ENCODE data around the gene SYNRG. TPM values are rescaled to one million over a fixed set of nuclear protein-coding genes. Genes with fewer than 3 reads are reported as not detected.

Gene SYNRG
- total and polyA plus RNA-seq, 2 of the 13 experiments (the other 11 are each of a cell fraction or from before 2014, with no cell fraction given): 7.3 to 8.7 TPM

DNA sequence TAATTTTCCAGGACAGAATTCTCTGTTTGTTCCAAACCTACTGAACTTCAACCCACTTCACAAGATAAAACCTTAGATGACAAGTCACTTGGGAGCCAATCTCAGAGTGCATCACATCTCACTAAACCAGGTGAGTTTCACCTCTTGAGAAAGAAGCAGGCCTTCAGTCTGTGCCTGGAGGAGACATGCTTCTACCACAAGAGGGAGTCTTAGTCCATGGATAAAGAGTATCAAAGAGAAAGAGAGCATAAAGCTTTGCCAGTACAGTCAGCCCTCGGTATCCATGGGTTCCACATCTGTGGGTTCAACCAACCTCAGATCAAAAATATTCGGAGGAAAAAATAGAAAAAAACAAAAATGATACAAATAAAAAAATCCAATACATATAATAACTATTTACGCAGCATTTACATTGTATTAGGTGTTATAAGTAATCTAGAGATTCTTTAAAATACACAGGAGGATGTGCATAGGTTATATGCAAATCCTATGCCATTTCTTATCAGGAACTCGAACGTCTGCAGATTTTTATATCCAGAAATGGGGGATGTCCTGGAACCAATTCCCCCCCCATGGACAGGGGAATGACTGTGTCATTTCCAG, 81.9 kb downstream of the SYNRG start:
- CTCF ChIA-PET (ENCODE audit: low intra/inter-chr PET ratio, low total read pairs): interaction anchor here (1.1 kb wide), 1 partner anchor 289 kb away, joined by 3 read pairs; no protein-coding TSS in a partner anchor
- H3K4me2 ChIP-seq (ENCODE audit: low read depth, low read length): no peak overlapping the region
- no peak for FAIRE-seq
- H3K4me3 ChIP-seq (replicated peaks in 1 of 3; ENCODE audit: insufficient read depth in 1 of 3, low read depth in 2 of 3, low read length in 3 of 3): no peak overlapping the region
- H3K79me2 ChIP-seq (ENCODE audit: insufficient read depth, low read length): no peaks in the 10 kb centered on the region
- in situ Hi-C loops (cut with HindIII; ENCODE audit: extremely low pct_ligation_motif_present, low pct_unique_long_range_greater_than_20kb) (no loop called here), intact Hi-C loops (cut with micrococcal nuclease; ENCODE audit: unreplicated experiment) (loop anchor here (1.0 to 10.0 kb wide), 4 partner anchors 43 to 290 kb away; partner anchors contain the start of gene SYNRG)
- peak; percentile 83 for ATAC-seq
- BruUV-seq (replicated peaks): no TSS peak
- WGBS (ENCODE audit: low lambda C conversion rate): 71% methylated on average over 5 of the region's 5 CpGs
- H3K9ac ChIP-seq (ENCODE audit: insufficient read depth, low read depth, low read length): no peak overlapping the region
- H3K36me3 ChIP-seq (replicated peaks in 1 of 2; ENCODE audit: control insufficient read depth in 1 of 2, insufficient read depth in 2 of 2, low read length in 2 of 2): peaks cover 10 to 28% of the 10 kb centered on the region in 2 experiments
- POLR2A ChIA-PET: interaction anchor here (1.0 kb wide), 1 partner anchor 25 kb away, joined by 3 read pairs; no protein-coding TSS in a partner anchor
- H3K27ac ChIP-seq (ENCODE audit: extremely low read length, insufficient read depth, low read length): no peak overlapping the region
- H4K20me1 ChIP-seq (ENCODE audit: insufficient read depth, low read length): no peaks in the 10 kb centered on the region
- no peak overlapping the region for H2AFZ ChIP-seq (ENCODE audit: low read length)
- H3K27me3 ChIP-seq (ENCODE audit: control insufficient read depth in 1 of 2, insufficient read depth in 2 of 2, low read length in 2 of 2): no peaks in the 10 kb centered on the region
- no peaks in the 10 kb centered on the region for H3K9me3 ChIP-seq (ENCODE audit: low read length)
- H3K4me1 ChIP-seq (ENCODE audit: insufficient read depth, low read length): no peaks in the 10 kb centered on the region
- peak; percentile 63 for DNase-seq (ENCODE audit: low spot score)
- TF ChIP-seq MYNN (CRISPR knock-in tag; IDR thresholded peaks at IDR 0.05; ENCODE audit: low read depth) (no peak), FOSL1 (CRISPR knock-in tag; IDR thresholded peaks at IDR 0.05; ENCODE audit: borderline replicate concordance) (no peak), KLF13 (CRISPR knock-in tag; IDR thresholded peaks at IDR 0.05) (no peak), EED (CRISPR knock-in tag; IDR thresholded peaks at IDR 0.05) (no peak), ZNF781 (CRISPR knock-in tag; IDR thresholded peaks at IDR 0.05; ENCODE audit: borderline replicate concordance, not compliant biosample characterization) (no peak), TBL1XR1 (IDR thresholded peaks at IDR 0.05; ENCODE audit: borderline replicate concordance, low read length, partially characterized antibody) (no peak), RAD21 (CRISPR knock-in tag; IDR thresholded peaks at IDR 0.05) (peak; percentile 50; the same call in 1 of the 2 replicates), NCOA2 (CRISPR knock-in tag; IDR thresholded peaks at IDR 0.05) (no peak)
- TF ChIP-seq, protein P1, sequence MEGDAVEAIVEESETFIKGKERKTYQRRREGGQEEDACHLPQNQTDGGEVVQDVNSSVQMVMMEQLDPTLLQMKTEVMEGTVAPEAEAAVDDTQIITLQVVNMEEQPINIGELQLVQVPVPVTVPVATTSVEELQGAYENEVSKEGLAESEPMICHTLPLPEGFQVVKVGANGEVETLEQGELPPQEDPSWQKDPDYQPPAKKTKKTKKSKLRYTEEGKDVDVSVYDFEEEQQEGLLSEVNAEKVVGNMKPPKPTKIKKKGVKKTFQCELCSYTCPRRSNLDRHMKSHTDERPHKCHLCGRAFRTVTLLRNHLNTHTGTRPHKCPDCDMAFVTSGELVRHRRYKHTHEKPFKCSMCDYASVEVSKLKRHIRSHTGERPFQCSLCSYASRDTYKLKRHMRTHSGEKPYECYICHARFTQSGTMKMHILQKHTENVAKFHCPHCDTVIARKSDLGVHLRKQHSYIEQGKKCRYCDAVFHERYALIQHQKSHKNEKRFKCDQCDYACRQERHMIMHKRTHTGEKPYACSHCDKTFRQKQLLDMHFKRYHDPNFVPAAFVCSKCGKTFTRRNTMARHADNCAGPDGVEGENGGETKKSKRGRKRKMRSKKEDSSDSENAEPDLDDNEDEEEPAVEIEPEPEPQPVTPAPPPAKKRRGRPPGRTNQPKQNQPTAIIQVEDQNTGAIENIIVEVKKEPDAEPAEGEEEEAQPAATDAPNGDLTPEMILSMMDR (CRISPR knock-in tag; IDR thresholded peaks at IDR 0.05): peak; percentile 70
- TF ChIP-seq, protein P2, sequence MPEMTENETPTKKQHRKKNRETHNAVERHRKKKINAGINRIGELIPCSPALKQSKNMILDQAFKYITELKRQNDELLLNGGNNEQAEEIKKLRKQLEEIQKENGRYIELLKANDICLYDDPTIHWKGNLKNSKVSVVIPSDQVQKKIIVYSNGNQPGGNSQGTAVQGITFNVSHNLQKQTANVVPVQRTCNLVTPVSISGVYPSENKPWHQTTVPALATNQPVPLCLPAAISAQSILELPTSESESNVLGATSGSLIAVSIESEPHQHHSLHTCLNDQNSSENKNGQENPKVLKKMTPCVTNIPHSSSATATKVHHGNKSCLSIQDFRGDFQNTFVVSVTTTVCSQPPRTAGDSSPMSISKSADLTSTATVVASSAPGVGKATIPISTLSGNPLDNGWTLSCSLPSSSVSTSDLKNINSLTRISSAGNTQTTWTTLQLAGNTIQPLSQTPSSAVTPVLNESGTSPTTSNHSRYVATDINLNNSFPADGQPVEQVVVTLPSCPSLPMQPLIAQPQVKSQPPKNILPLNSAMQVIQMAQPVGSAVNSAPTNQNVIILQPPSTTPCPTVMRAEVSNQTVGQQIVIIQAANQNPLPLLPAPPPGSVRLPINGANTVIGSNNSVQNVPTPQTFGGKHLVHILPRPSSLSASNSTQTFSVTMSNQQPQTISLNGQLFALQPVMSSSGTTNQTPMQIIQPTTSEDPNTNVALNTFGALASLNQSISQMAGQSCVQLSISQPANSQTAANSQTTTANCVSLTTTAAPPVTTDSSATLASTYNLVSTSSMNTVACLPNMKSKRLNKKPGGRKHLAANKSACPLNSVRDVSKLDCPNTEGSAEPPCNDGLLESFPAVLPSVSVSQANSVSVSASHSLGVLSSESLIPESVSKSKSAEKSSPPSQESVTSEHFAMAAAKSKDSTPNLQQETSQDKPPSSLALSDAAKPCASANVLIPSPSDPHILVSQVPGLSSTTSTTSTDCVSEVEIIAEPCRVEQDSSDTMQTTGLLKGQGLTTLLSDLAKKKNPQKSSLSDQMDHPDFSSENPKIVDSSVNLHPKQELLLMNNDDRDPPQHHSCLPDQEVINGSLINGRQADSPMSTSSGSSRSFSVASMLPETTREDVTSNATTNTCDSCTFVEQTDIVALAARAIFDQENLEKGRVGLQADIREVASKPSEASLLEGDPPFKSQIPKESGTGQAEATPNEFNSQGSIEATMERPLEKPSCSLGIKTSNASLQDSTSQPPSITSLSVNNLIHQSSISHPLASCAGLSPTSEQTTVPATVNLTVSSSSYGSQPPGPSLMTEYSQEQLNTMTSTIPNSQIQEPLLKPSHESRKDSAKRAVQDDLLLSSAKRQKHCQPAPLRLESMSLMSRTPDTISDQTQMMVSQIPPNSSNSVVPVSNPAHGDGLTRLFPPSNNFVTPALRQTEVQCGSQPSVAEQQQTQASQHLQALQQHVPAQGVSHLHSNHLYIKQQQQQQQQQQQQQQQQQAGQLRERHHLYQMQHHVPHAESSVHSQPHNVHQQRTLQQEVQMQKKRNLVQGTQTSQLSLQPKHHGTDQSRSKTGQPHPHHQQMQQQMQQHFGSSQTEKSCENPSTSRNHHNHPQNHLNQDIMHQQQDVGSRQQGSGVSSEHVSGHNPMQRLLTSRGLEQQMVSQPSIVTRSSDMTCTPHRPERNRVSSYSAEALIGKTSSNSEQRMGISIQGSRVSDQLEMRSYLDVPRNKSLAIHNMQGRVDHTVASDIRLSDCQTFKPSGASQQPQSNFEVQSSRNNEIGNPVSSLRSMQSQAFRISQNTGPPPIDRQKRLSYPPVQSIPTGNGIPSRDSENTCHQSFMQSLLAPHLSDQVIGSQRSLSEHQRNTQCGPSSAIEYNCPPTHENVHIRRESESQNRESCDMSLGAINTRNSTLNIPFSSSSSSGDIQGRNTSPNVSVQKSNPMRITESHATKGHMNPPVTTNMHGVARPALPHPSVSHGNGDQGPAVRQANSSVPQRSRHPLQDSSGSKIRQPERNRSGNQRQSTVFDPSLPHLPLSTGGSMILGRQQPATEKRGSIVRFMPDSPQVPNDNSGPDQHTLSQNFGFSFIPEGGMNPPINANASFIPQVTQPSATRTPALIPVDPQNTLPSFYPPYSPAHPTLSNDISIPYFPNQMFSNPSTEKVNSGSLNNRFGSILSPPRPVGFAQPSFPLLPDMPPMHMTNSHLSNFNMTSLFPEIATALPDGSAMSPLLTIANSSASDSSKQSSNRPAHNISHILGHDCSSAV (CRISPR knock-in tag; IDR thresholded peaks at IDR 0.05; ENCODE audit: borderline replicate concordance): no peak
- TF ChIP-seq, protein P3, sequence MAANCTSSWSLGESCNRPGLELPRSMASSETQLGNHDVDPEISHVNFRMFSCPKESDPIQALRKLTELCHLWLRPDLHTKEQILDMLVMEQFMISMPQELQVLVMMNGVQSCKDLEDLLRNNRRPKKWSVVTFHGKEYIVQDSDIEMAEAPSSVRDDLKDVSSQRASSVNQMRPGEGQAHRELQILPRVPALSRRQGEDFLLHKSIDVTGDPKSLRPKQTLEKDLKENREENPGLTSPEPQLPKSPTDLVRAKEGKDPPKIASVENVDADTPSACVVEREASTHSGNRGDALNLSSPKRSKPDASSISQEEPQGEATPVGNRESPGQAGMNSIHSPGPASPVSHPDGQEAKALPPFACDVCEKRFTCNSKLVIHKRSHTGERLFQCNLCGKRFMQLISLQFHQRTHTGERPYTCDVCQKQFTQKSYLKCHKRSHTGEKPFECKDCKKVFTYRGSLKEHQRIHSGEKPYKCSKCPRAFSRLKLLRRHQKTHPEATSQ (CRISPR knock-in tag; IDR thresholded peaks at IDR 0.05; ENCODE audit: borderline replicate concordance): no peak

Measured in HepG2 (cell line).